DOHH2 (cell line): Measurements from ENCODE around the gene HLA-DQB2.

Source experiments
- H3F3A ChIP-seq: fragments of 200-600 bp; sonication (generic), shearing (Covaris generic); 2 replicates; pipeline ENCODE4 v1.6.0; 2016; ENCODE audit warnings: antibody characterized with exemption, mild to moderate bottlenecking; ENCODE audit not compliant: control insufficient read depth, insufficient read depth
- H3K27ac ChIP-seq: fragments of 200-600 bp; sonication (generic); 2 replicates; pipeline ENCODE4 v1.5.1; 2014; ENCODE audit warnings: low read depth, mild to moderate bottlenecking, low read length, moderate library complexity
- H3K27me3 ChIP-seq: fragments of 200-600 bp; sonication (generic); 2 replicates; pipeline ENCODE4 v1.6.1; 2014; ENCODE audit warnings: mild to moderate bottlenecking, low read length, mixed read lengths; ENCODE audit not compliant: control insufficient read depth
- H3K36me3 ChIP-seq: fragments of 200-600 bp; sonication (generic); 2 replicates; pipeline ENCODE4 v1.6.1; 2014; ENCODE audit warnings: mild to moderate bottlenecking, low read length, moderate library complexity, mixed read lengths; ENCODE audit not compliant: control insufficient read depth
- H3K4me1 ChIP-seq: fragments of 200-600 bp; sonication (generic); 2 replicates; pipeline ENCODE4 v1.6.1; 2014; ENCODE audit warnings: mild to moderate bottlenecking, low read length, mixed read lengths; ENCODE audit not compliant: control insufficient read depth
- H3K4me2 ChIP-seq: fragments of 200-600 bp; sonication (generic); 2 replicates; pipeline ENCODE4 v1.6.0; 2014; ENCODE audit warnings: mild to moderate bottlenecking, low read length, moderate library complexity
- H3K4me3 ChIP-seq: fragments of 200-600 bp; sonication (generic); 2 replicates; pipeline ENCODE4 v1.5.1; 2014; ENCODE audit warnings: mild to moderate bottlenecking, low read length, mixed read lengths
- H3K79me2 ChIP-seq: fragments of 200-600 bp; sonication (generic); 2 replicates; pipeline ENCODE4 v1.6.1; 2014; ENCODE audit warnings: mild to moderate bottlenecking, low read length, mixed read lengths; ENCODE audit not compliant: control insufficient read depth
- H3K9me2 ChIP-seq: fragments of 200-600 bp; sonication (generic); replicated peaks from 2 replicates; pipeline ENCODE4 v1.6.1; 2014; ENCODE audit warnings: mild to moderate bottlenecking, low read length, mixed read lengths; ENCODE audit not compliant: control insufficient read depth
- H3K9me3 ChIP-seq: fragments of 200-600 bp; sonication (generic); 2 replicates; pipeline ENCODE4 v1.6.1; 2014; ENCODE audit warnings: antibody characterized with exemption, low read length, mixed read lengths; ENCODE audit not compliant: control insufficient read depth, insufficient read depth
- H4K20me1 ChIP-seq: fragments of 200-600 bp; sonication (generic); 2 replicates; pipeline ENCODE4 v1.6.0; 2014; ENCODE audit warnings: low read depth, mild to moderate bottlenecking, antibody characterized with exemption, low read length, moderate library complexity; ENCODE audit not compliant: control insufficient read depth, insufficient read depth
- EZH2phosphoT487 ChIP-seq: fragments of 200-600 bp; sonication (generic); IDR thresholded peaks from 2 replicates; pipeline ENCODE4 v1.6.1; 2017; ENCODE audit warnings: borderline replicate concordance, mild to moderate bottlenecking, antibody characterized with exemption, low read length, moderate library complexity, mixed read lengths
- TF ChIP-seq, protein P1 (sequence below): fragments of 200-600 bp; sonication (generic); IDR thresholded peaks from one replicate; pipeline ENCODE4 v1.5.1; 2014; ENCODE audit warnings: antibody characterized with exemption, mild to moderate bottlenecking, low read depth, low read length; ENCODE audit not compliant: poor library complexity, severe bottlenecking

The HLA-DQB2 gene

DNA sequence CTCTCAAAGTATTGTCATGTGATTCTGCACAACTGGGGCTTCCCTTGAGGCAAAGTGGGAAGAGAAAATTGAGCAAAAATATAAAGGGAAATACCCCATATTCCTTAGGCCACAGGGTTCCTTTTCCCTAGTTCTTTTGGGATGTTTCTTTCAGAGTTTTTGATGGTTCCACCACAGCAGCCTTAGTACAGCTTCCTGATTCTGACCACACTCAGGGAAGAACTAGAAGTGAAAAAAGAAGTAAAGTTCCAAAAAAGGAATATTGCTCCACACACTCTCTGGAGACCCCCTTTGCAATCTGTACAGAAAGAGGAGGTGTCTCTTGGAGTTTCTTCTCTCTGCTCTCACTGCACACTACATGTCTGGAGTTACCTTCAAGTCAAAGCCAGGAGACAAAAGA lies 50.1 kb downstream of the HLA-DQB2 start:
- no peaks in the 10 kb centered on the region for H3K36me3 ChIP-seq
- no peak overlapping the region for H3K4me3 ChIP-seq
- H3K27ac ChIP-seq: no peak overlapping the region
- no peaks in the 10 kb centered on the region for H3K79me2 ChIP-seq
- H3K4me1 ChIP-seq: no peaks in the 10 kb centered on the region
- TF ChIP-seq, protein P1, sequence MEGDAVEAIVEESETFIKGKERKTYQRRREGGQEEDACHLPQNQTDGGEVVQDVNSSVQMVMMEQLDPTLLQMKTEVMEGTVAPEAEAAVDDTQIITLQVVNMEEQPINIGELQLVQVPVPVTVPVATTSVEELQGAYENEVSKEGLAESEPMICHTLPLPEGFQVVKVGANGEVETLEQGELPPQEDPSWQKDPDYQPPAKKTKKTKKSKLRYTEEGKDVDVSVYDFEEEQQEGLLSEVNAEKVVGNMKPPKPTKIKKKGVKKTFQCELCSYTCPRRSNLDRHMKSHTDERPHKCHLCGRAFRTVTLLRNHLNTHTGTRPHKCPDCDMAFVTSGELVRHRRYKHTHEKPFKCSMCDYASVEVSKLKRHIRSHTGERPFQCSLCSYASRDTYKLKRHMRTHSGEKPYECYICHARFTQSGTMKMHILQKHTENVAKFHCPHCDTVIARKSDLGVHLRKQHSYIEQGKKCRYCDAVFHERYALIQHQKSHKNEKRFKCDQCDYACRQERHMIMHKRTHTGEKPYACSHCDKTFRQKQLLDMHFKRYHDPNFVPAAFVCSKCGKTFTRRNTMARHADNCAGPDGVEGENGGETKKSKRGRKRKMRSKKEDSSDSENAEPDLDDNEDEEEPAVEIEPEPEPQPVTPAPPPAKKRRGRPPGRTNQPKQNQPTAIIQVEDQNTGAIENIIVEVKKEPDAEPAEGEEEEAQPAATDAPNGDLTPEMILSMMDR: no peak
- no peak for TF ChIP-seq EZH2phosphoT487
- H3K4me2 ChIP-seq: no peak overlapping the region
- H3F3A ChIP-seq: no peaks in the 10 kb centered on the region
- no peaks in the 10 kb centered on the region for H4K20me1 ChIP-seq
- H3K9me3 ChIP-seq: no peaks in the 10 kb centered on the region
- no peaks in the 10 kb centered on the region for H3K9me2 ChIP-seq
- peaks cover 3% of the 10 kb centered on the region; the same call in 1 of the 2 replicates for H3K27me3 ChIP-seq

DNA sequence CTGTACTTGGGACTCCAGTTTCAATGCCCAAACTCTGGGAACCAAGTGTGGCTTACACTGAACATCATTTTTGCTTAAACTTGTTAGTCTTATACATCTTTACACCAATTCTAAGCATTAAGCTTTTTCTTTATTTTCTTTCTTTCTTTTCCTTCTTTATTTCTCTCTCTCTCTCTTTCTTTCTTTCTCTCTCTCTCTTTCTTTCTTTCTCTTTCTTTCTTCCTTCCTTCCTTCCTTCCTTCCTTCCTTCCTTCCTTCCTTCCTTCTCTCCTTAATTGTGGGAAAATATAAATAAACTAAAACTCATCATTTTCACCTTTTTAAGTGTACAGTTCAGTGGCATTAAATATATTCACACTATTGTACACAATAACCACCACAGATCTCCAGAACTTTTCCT lies 53.7 kb downstream of the HLA-DQB2 start:
- no peak overlapping the region for H3K4me2 ChIP-seq
- no peak for TF ChIP-seq EZH2phosphoT487
- TF ChIP-seq, protein P1: no peak
- H3K36me3 ChIP-seq: no peaks in the 10 kb centered on the region
- no peaks in the 10 kb centered on the region for H3F3A ChIP-seq
- no peaks in the 10 kb centered on the region for H3K9me3 ChIP-seq
- H3K27me3 ChIP-seq: no peaks in the 10 kb centered on the region; the same call in 1 of the 2 replicates
- no peaks in the 10 kb centered on the region for H3K4me1 ChIP-seq
- no peak overlapping the region for H3K27ac ChIP-seq
- H3K79me2 ChIP-seq: no peaks in the 10 kb centered on the region
- H3K4me3 ChIP-seq: no peak overlapping the region
- H3K9me2 ChIP-seq: no peaks in the 10 kb centered on the region
- no peaks in the 10 kb centered on the region for H4K20me1 ChIP-seq
